Large intestine (tissue), 3 donors: Measurements from ENCODE around the gene PPP5C. TPM values are rescaled to one million over a fixed set of nuclear protein-coding genes. Genes with fewer than 3 reads are reported as not detected.
"Not testable (repeated sequence)": the region's sequence is repeated elsewhere in the genome, so short reads cannot be mapped to it uniquely, and the experiment has no call there.

Experiments
- DNase-seq, 2 donors: peaks; one replicate each; pipeline versions ENCODE4 v3.0.0 to v3.0.0-alpha.2; 2013
- H3K27ac ChIP-seq: one replicate; pipeline ENCODE4 v1.5.1; 2013; ENCODE audit warnings: low read length
- H3K27me3 ChIP-seq: 2 replicates; pipeline ENCODE4 v1.6.1; 2013; ENCODE audit warnings: low read length; ENCODE audit not compliant: control insufficient read depth, insufficient read depth
- H3K36me3 ChIP-seq: 2 replicates; pipeline ENCODE4 v1.6.1; 2013; ENCODE audit warnings: low read length; ENCODE audit not compliant: control insufficient read depth, insufficient read depth
- H3K4me1 ChIP-seq: one replicate; pipeline ENCODE4 v1.6.1; 2013; ENCODE audit warnings: low read length; ENCODE audit not compliant: control insufficient read depth, insufficient read depth
- H3K4me3 ChIP-seq: one replicate; pipeline ENCODE4 v1.5.1; 2013; ENCODE audit warnings: low read length
- H3K9me3 ChIP-seq: one replicate; pipeline ENCODE4 v1.6.1; 2013; ENCODE audit warnings: mild to moderate bottlenecking, low read depth, low read length, moderate library complexity; ENCODE audit not compliant: control insufficient read depth
- WGBS: methylation state at CpG from one replicate; pipeline ENCODE4 v1.1.5; 2013; ENCODE audit warnings: low lambda C conversion rate; ENCODE audit not compliant: insufficient coverage; 5-methylcytosine and 5-hydroxymethylcytosine counted together
- polyA plus RNA-seq: library from polyadenylated mRNA; unstranded; fragments of 120-200 nt; gene quantifications from one replicate; pipeline ENCODE4 v1.2.1, GENCODE V29; 2013

PPP5C gene
- polyA plus RNA-seq, 1 donor: 59.5 TPM

DNA sequence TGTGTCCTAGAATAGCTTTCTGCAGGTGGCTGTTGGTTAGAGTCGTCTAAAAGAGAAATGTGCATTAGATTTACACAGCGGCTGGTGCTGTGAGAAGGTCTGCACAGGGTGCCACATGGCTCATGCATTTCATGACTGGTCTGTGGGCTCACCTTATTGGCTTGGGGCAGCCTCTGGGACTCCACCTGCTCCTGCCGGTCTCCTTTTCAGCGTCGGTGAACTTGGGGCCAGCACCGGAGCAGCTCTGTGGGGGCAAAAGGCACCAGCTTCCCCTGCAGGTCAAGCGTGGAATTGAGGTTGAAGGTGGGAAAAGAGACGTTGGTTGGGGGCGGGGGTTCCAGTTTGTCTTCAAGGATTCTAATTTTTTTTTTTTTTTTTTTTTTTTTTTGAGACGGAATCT, 84.9 kb downstream of the PPP5C start:
- Histone ChIP-seq H3K4me3 (no peak overlapping the region), H3K27me3 (peaks cover 22% of the 10 kb centered on the region), H3K27ac (no peak overlapping the region), H3K4me1 (peaks cover 3% of the 10 kb centered on the region), H3K36me3 (no peaks in the 10 kb centered on the region), H3K9me3 (no peaks in the 10 kb centered on the region)
- WGBS: no CpG with 5 or more reads among the region's 10 CpGs
- peak in 1 of 2 donors; percentile 37 for DNase-seq

DNA sequence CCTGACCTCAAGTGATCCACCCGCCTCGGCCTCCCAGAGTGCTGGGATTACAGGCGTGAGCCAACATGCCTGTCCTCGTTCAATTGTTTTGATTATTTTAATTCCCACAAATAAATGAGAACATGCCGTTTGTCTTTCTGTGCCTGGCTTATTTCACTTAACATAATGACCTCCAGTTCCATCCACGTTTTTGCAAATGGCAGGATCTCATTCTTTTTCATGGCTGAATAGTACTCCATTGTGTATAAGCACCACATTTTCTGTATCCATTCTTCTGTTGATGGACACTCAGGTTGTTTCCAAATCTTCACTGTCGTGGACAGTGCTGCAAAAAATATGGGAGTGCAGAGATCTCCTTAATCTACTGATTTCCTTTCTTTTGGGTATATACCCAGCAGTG, 86.6 kb downstream of the PPP5C start:
- not testable (repeated sequence) for H3K4me3 ChIP-seq, H3K4me1 ChIP-seq, H3K36me3 ChIP-seq, H3K9me3 ChIP-seq, DNase-seq, H3K27ac ChIP-seq
- peaks cover 11% of the 10 kb centered on the region for H3K27me3 ChIP-seq
- 80% methylated on average over 3 of the region's 7 CpGs for WGBS

DNA sequence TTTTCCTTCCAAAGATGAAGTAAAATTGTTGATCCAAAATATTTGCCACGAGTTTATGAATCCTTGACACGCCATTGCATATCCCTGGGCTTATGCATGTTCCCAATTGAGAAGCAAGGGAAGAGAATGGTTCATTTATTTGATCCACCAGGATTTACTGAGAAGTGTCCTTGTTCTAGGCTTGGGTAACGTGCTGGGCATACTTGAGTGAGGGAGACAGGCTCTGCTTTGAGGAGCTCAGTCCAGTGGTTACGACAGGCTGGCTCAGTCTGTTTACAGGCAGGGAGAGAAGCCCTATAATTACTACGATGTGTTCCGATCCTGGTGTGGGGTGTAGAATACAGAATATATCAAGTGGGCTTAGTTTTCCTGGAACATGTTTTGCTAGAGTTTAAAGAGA, 88.1 kb downstream of the PPP5C start:
- DNase-seq: no peak
- Histone ChIP-seq H3K4me1 (no peaks in the 10 kb centered on the region), H3K4me3 (no peak overlapping the region), H3K27ac (no peak overlapping the region), H3K27me3 (no peaks in the 10 kb centered on the region), H3K36me3 (no peaks in the 10 kb centered on the region), H3K9me3 (no peaks in the 10 kb centered on the region)
- WGBS: 21% methylated on average over 2 of the region's 6 CpGs

DNA sequence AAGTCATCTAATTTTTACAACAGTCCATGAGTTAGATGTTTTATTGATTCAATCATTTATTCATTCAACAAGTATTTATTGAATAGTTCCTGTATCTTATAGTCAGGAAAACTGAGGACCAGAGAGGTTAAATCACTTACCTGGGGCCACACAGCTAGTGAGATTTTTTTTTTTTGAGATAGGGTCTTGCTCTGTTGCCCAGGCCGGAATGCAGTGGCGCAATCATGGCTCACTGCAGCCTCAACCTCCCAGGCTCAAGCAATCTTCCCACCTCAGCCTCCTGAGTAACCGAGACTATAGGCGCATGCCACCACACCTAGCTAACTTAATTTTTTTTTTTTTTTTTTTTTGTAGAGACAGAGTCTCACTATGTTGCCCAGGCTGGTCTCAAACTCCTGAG, 88.8 kb downstream of the PPP5C start:
- H3K27me3 ChIP-seq, DNase-seq, H3K4me3 ChIP-seq, H3K4me1 ChIP-seq, H3K27ac ChIP-seq, H3K36me3 ChIP-seq, H3K9me3 ChIP-seq: not testable (repeated sequence)
- no CpG with 5 or more reads among the region's 4 CpGs for WGBS

Other genes with a start within 250 kb of the PPP5C start
- gene IGFL3, start 222.4 kb upstream of the PPP5C start, polyA plus RNA-seq: not detected
- 0.36 TPM for gene IGFL2, start 198.8 kb upstream of the PPP5C start, polyA plus RNA-seq
- gene IGFL1, start 117.3 kb upstream of the PPP5C start, polyA plus RNA-seq: not detected
- gene HIF3A, start 50.0 kb upstream of the PPP5C start, polyA plus RNA-seq: 165 TPM
- gene CCDC8, start 66.5 kb downstream of the PPP5C start, polyA plus RNA-seq: 44.8 TPM
- 1.2 TPM for gene PNMA8C, start 81.8 kb downstream of the PPP5C start, polyA plus RNA-seq
- 6.0 TPM for gene PNMA8A, start 124.5 kb downstream of the PPP5C start, polyA plus RNA-seq
- 1.7 TPM for gene PNMA8B, start 148.8 kb downstream of the PPP5C start, polyA plus RNA-seq